K562 (cell line): Measurements from ENCODE around the gene ACSF3.

Experiments used
- MCM3 ChIP-seq: fragments of 450-650 bp; IDR thresholded peaks from 2 replicates; pipeline ENCODE4 v1.6.1; 2016
- SMARCC2 ChIP-seq: fragments of 450-650 bp; IDR thresholded peaks from 2 replicates; pipeline ENCODE4 v1.6.1; 2017; ENCODE audit warnings: antibody characterized with exemption, moderate library complexity, mild to moderate bottlenecking, low read depth
- U2AF2 ChIP-seq: fragments of 200-400 bp; formaldehyde crosslinking; optimal IDR thresholded peaks from 2 replicates; pipeline ENCODE3; 2017; ENCODE audit warnings: low read depth, mild to moderate bottlenecking, low read length
- ZNF408 ChIP-seq: fragments of 250-450 bp; sonication (Bioruptor Pico); IDR thresholded peaks from 2 replicates; pipeline ENCODE4 v1.4.0; 2020; ENCODE audit warnings: low read depth, mild to moderate bottlenecking, moderate library complexity

DNA sequence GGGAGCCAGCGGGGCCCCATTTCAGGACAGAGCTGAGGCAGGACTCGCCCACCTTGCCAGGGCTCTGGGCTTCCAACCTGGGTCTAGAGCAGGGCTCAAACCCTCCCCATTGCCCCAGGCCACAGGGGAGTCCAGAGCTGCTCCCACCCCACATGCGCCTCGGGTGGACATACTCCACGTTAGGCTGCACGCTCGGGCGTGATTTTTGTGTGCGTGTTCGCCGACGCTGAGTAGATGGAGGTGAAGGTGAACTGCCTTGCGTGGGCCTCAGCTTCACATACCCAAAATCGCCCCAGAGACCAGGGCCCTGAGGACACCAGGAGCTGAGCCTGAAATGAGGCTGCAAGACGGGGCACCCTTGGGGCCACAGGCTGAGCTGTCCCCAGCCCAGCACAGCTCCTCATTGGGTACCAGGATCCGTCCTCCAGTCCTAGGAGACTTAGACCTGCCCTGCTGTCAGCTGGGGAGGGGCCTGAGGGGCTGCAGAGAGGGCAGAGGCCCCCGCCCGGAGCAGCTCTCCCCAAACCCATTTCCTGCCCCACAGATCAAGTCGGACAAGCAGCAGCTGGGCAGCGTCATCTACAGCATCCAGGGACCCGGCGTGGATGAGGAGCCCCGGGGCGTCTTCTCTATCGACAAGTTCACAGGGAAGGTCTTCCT is 86.1 kb downstream of the ACSF3 start:
- TF ChIP-seq MCM3 (no peak), SMARCC2 (no peak), U2AF2 (no peak), ZNF408 (CRISPR knock-in tag) (no peak)
